GM12892 (cell line): ENCODE measurements around the gene FAM24B.

Source experiments
- POLR2A ChIP-seq: IDR thresholded peaks from 2 replicates; pipeline ENCODE4 v1.6.1; 2011; ENCODE audit warnings: low read depth, low read length, control low read depth
- POLR2AphosphoS5 ChIP-seq: IDR thresholded peaks from 2 replicates; pipeline ENCODE4 v1.6.1; 2011; ENCODE audit warnings: low read depth, low read length, control low read depth
- TAF1 ChIP-seq: IDR thresholded peaks from 2 replicates; pipeline ENCODE4 v1.6.1; 2011; ENCODE audit warnings: low read depth, mild to moderate bottlenecking, control low read depth, low read length, borderline replicate concordance

- TF ChIP-seq POLR2A (no peak), TAF1 (no peak), POLR2AphosphoS5 (no peak)
Measured at GRCh38 chr10:122894261-122894944, 15.0 kb upstream of the FAM24B start.
